Chondrocyte (in vitro differentiated cells): ENCODE results near the gene ABCA3. TPM values are rescaled to one million over a fixed set of nuclear protein-coding genes. Genes with fewer than 3 reads are reported as not detected.

Source experiments
- DNase-seq: peaks from one replicate; pipeline ENCODE4 v3.0.0; 2021; ENCODE audit warnings: mixed read lengths, low spot score
- H3K27ac Mint-ChIP-seq: one replicate; pipeline ENCODE4 v1.8.0; 2021; ENCODE audit warnings: mild to moderate bottlenecking, moderate library complexity, mixed read lengths; ENCODE audit not compliant: unreplicated experiment
- H3K27me3 Mint-ChIP-seq: 2 replicates; pipeline ENCODE4 v1.8.0; 2021; ENCODE audit warnings: low read depth, mixed read lengths
- H3K36me3 Mint-ChIP-seq: 2 replicates; pipeline ENCODE4 v1.8.0; 2021; ENCODE audit warnings: low read depth, mixed read lengths
- H3K4me1 Mint-ChIP-seq: 2 replicates; pipeline ENCODE4 v1.8.0; 2021; ENCODE audit warnings: low read depth, mild to moderate bottlenecking, mixed read lengths
- H3K4me3 Mint-ChIP-seq: one replicate; pipeline ENCODE4 v1.8.0; 2021; ENCODE audit warnings: mild to moderate bottlenecking, moderate library complexity, mixed read lengths; ENCODE audit not compliant: unreplicated experiment
- H3K9me3 Mint-ChIP-seq: 2 replicates; pipeline ENCODE4 v1.8.0; 2021; ENCODE audit warnings: low read depth, mixed read lengths
- CTCF ChIP-seq: fragments of 200-600 bp; sonication (generic); IDR thresholded peaks from 2 replicates; pipeline ENCODE4 v1.5.0; 2021; ENCODE audit warnings: antibody characterized with exemption, mild to moderate bottlenecking, moderate library complexity
- total RNA-seq: library from RNA; stranded (reverse); gene quantifications from 3 replicates; pipeline ENCODE4 v1.2.1, GENCODE V29; 2021

The ABCA3 gene
- total RNA-seq, 1 donor from 2014 or later: 26.0 TPM

- TF ChIP-seq CTCF: no peak
- Mint-ChIP-seq H3K27ac (peak overlapping the region; percentile 32), H3K4me1 (peaks cover 7% of the 10 kb centered on the region), H3K27me3 (no peaks in the 10 kb centered on the region), H3K9me3 (no peaks in the 10 kb centered on the region), H3K4me3 (no peak overlapping the region), H3K36me3 (peaks cover 25% of the 10 kb centered on the region)
- DNase-seq: no peak
Measured at GRCh38 chr16:2256531-2257140, 83.9 kb downstream of the ABCA3 start.

GRCh38 chr16:2253293-2253692 lies 87.2 kb downstream of the ABCA3 start:
- Mint-ChIP-seq H3K4me1 (peaks cover 16% of the 10 kb centered on the region), H3K27me3 (no peaks in the 10 kb centered on the region)

GRCh38 chr16:2252806-2253148 lies 87.8 kb downstream of the ABCA3 start:
- TF ChIP-seq CTCF: no peak
- H3K36me3 Mint-ChIP-seq: peaks cover 22% of the 10 kb centered on the region
- no peaks in the 10 kb centered on the region for H3K27me3 Mint-ChIP-seq
- peak overlapping the region; percentile 64 for H3K27ac Mint-ChIP-seq
- no peak overlapping the region for H3K4me3 Mint-ChIP-seq
- peaks cover 16% of the 10 kb centered on the region for H3K4me1 Mint-ChIP-seq
- H3K9me3 Mint-ChIP-seq: no peaks in the 10 kb centered on the region
- DNase-seq: no peak

More at GRCh38 chr16:2253293-2253692, 87.2 kb downstream of the ABCA3 start:
- Mint-ChIP-seq H3K4me3 (no peak overlapping the region), H3K36me3 (peaks cover 22% of the 10 kb centered on the region), H3K27ac (peak overlapping the region; percentile 64), H3K9me3 (no peaks in the 10 kb centered on the region)
- DNase-seq: no peak
- no peak for TF ChIP-seq CTCF

GRCh38 chr16:2251296-2252111 lies 89.0 kb downstream of the ABCA3 start, which contains the start of gene ECI1:
Gene ECI1 (minus strand): TSS chr16:2251587. CDS start chr16:2251566, 21 bp downstream.
- Mint-ChIP-seq H3K27me3 (no peaks in the 10 kb centered on the region), H3K9me3 (no peaks in the 10 kb centered on the region), H3K4me1 (peaks cover 16% of the 10 kb centered on the region), H3K36me3 (peaks cover 14% of the 10 kb centered on the region), H3K27ac (peak within 1 kb of the TSS; percentile 94), H3K4me3 (peak within 1 kb of the TSS; percentile 86)
- peak; percentile 83 for TF ChIP-seq CTCF
- DNase-seq: peak; percentile 96

- Mint-ChIP-seq H3K36me3 (peaks cover 11% of the 10 kb centered on the region), H3K4me3 (peak overlapping the region; percentile 86), H3K9me3 (no peaks in the 10 kb centered on the region), H3K4me1 (peaks cover 13% of the 10 kb centered on the region), H3K27ac (peak overlapping the region; percentile 94), H3K27me3 (no peaks in the 10 kb centered on the region)
- no peak for TF ChIP-seq CTCF
- DNase-seq: no peak
Measured at GRCh38 chr16:2250652-2251295, 89.8 kb downstream of the ABCA3 start.
